K562 (cell line): ENCODE data around the gene OSTF1. TPM values are rescaled to one million over a fixed set of nuclear protein-coding genes. Genes with fewer than 3 reads are reported as not detected.
A peak's percentile ranks its signal among the peaks of the same experiment; 100 is the strongest.

Experiments
- ATF3 ChIP-seq, 2 experiments: fragments of 450-650 bp in 1 of 2; sonication (generic) in 1 of 2; formaldehyde crosslinking in 1 of 2; IDR thresholded peaks in 1 of 2; conservative IDR thresholded peaks in 1 of 2; 2 replicates each; pipeline versions ENCODE4 v1.6.1 to v1.8.1; 2016 to 2023; ENCODE audit warnings: mild to moderate bottlenecking in 2 of 2, moderate library complexity in 2 of 2, inconsistent platforms in 1 of 2, missing genetic modification reagents in 1 of 2
- BHLHE40 ChIP-seq: IDR thresholded peaks from 2 replicates; pipeline ENCODE4 v1.6.1; 2011; ENCODE audit warnings: low read length, improper control_type of control experiment
- CEBPZ ChIP-seq: fragments of 150-350 bp; IDR thresholded peaks from 2 replicates; pipeline ENCODE4 v1.6.1; 2014; ENCODE audit warnings: low read depth, mild to moderate bottlenecking, low read length, borderline replicate concordance
- HCFC1 ChIP-seq: IDR thresholded peaks from 2 replicates; pipeline ENCODE4 v1.6.1; 2012; ENCODE audit warnings: low read depth, low read length, improper control_type of control experiment
- JUN ChIP-seq, 2 experiments: sonication (generic) in 1 of 2; formaldehyde crosslinking in 1 of 2; IDR thresholded peaks; 2 replicates each; pipeline versions ENCODE4 v1.6.1 to v1.8.0; 2012 to 2022; ENCODE audit warnings: borderline replicate concordance in 2 of 2, mild to moderate bottlenecking in 2 of 2, improper control_type of control experiment in 1 of 2, low read depth in 1 of 2, low read length in 1 of 2, missing genetic modification reagents in 1 of 2
- JUND ChIP-seq, 2 experiments: IDR thresholded peaks; 2 replicates in 1 of 2; 3 replicates in 1 of 2; pipeline ENCODE4 v1.6.1; 2011; ENCODE audit warnings: borderline replicate concordance in 2 of 2, low read depth in 2 of 2, low read length in 2 of 2, improper control_type of control experiment in 1 of 2, missing biosample characterization in 1 of 2, missing genetic modification characterization in 1 of 2, missing genetic modification reagents in 1 of 2
- MAZ ChIP-seq, 2 experiments: fragments of 450-650 bp in 1 of 2; sonication (generic) in 1 of 2; formaldehyde crosslinking; IDR thresholded peaks in 1 of 2; conservative IDR thresholded peaks in 1 of 2; 2 replicates each; pipeline versions ENCODE4 v1.4.0 to v1.5.0; 2020; ENCODE audit warnings: mild to moderate bottlenecking in 1 of 2, missing genetic modification reagents in 1 of 2
- MBD2 ChIP-seq: sonication (generic); IDR thresholded peaks from 2 replicates; pipeline ENCODE4 v1.6.1; 2016; ENCODE audit warnings: low read depth, borderline replicate concordance
- PHF20 ChIP-seq: fragments of 450-650 bp; IDR thresholded peaks from 2 replicates; pipeline ENCODE4 v1.6.1; 2018; ENCODE audit not compliant: partially characterized antibody
- PTTG1 ChIP-seq: fragments of 450-650 bp; IDR thresholded peaks from 2 replicates; pipeline ENCODE4 v1.6.1; 2016; ENCODE audit warnings: low read depth, mild to moderate bottlenecking, missing genetic modification characterization, missing compliant biosample characterization
- TFAM ChIP-seq: fragments of 250-450 bp; sonication (Bioruptor Pico); conservative IDR thresholded peaks from 2 replicates; pipeline ENCODE4 v1.5.0; 2021; ENCODE audit warnings: mild to moderate bottlenecking, moderate library complexity
- TOE1 ChIP-seq, 2 experiments: fragments of 450-650 bp in 1 of 2; sonication (generic) in 1 of 2; formaldehyde crosslinking in 1 of 2; IDR thresholded peaks; 2 replicates each; pipeline versions ENCODE4 v1.7.1 to v1.8.0; 2016 to 2022; ENCODE audit warnings: borderline replicate concordance in 2 of 2, mild to moderate bottlenecking in 2 of 2, antibody characterized with exemption in 1 of 2, inconsistent platforms in 1 of 2, low read depth in 1 of 2, missing genetic modification reagents in 1 of 2, moderate library complexity in 1 of 2
- USF2 ChIP-seq: sonication (generic); formaldehyde crosslinking; IDR thresholded peaks from 2 replicates; pipeline ENCODE4 v1.5.0; 2020; ENCODE audit warnings: missing genetic modification reagents
- ZFP30 ChIP-seq: fragments of 250-450 bp; sonication (Bioruptor Pico); IDR thresholded peaks from 2 replicates; pipeline ENCODE4 v1.8.0; 2022; ENCODE audit warnings: moderate library complexity, mild to moderate bottlenecking, inconsistent platforms, borderline replicate concordance
- ZNF134 ChIP-seq: fragments of 250-450 bp; sonication (Bioruptor Pico); conservative IDR thresholded peaks from 2 replicates; pipeline ENCODE4 v1.4.0; 2020
- ZNF146 ChIP-seq: IDR thresholded peaks from one replicate; pipeline ENCODE4 v1.6.1; 2018; ENCODE audit warnings: missing compliant biosample characterization; ENCODE audit not compliant: unreplicated experiment
- ZNF354B ChIP-seq: fragments of 250-450 bp; sonication (Bioruptor Pico); IDR thresholded peaks from 2 replicates; pipeline ENCODE4 v1.4.0; 2020
- ZNF668 ChIP-seq: fragments of 250-450 bp; sonication (Bioruptor Pico); IDR thresholded peaks from 2 replicates; pipeline ENCODE4 v1.8.0; 2022; ENCODE audit warnings: mild to moderate bottlenecking, inconsistent platforms
- ZSCAN29 ChIP-seq: fragments of 450-650 bp; IDR thresholded peaks from 2 replicates; pipeline ENCODE4 v1.6.1; 2017
- polyA plus RNA-seq, 8 experiments: library from polyadenylated mRNA; depleted of rRNA in 4 of 8; stranded (reverse) in 5 of 8; unstranded in 3 of 8; fragments of >200 nt; fragmentation: Nextera tagmentation in 2 of 8; fragmentation: Illumina TruSeq in 1 of 8; extraction: Ambion mirVana in 2 of 8; extraction: Trizol in 1 of 8; gene quantifications; 2 replicates each; pipeline versions ENCODE4 v1.2.1 to v1.2.3, GENCODE V29; 2011 to 2014; ENCODE audit warnings: inconsistent platforms in 1 of 8, missing spikeins in 1 of 8
- total RNA-seq, 7 experiments: library from RNA; depleted of rRNA in 6 of 7; stranded (reverse); fragments of >200 nt in 6 of 7; fragmentation: Illumina TruSeq in 2 of 7; extraction: Trizol in 2 of 7; gene quantifications; 2 replicates each; pipeline versions ENCODE4 v1.2.1 to v1.2.3, GENCODE V29; 2011 to 2021; ENCODE audit warnings: low replicate concordance in 1 of 7

OSTF1 gene
- total and polyA plus RNA-seq, 9 of the 15 experiments (the other 6 are each of a cell fraction or from before 2014, with no cell fraction given), result 15.0 to 37.3 (median 23.0) TPM

- TF ChIP-seq CEBPZ (no peak), MAZ (CRISPR knock-in tag; conservative IDR thresholded peaks at IDR 0.05 in 1 of 2, IDR thresholded peaks at IDR 0.05 in 1 of 2) (no peak), HCFC1 (no peak), USF2 (CRISPR knock-in tag) (0 out of 2 replicates have a peak, but pooled peaks have one; percentile 28), ZNF134 (CRISPR knock-in tag) (no peak), ZFP30 (no peak), ZNF146 (no peak), BHLHE40 (peak; percentile 39; the same call in 1 of the 2 replicates), ZSCAN29 (no peak), ATF3 (IDR thresholded peaks at IDR 0.05) (peak; percentile 44; the same call in 1 of the 2 replicates), ATF3 (CRISPR knock-in tag; conservative IDR thresholded peaks at IDR 0.05) (no peak), ZNF354B (CRISPR knock-in tag) (no peak), PHF20 (no peak), JUN (IDR thresholded peaks at IDR 0.05; ENCODE audit: borderline replicate concordance, low read depth, low read length) (0 out of 2 replicates have a peak, but pooled peaks have one; percentile 29), JUN (CRISPR knock-in tag; IDR thresholded peaks at IDR 0.05; ENCODE audit: borderline replicate concordance) (no peak), ZNF668 (CRISPR knock-in tag) (no peak), TFAM (CRISPR knock-in tag) (no peak), TOE1 (IDR thresholded peaks at IDR 0.05; ENCODE audit: borderline replicate concordance) (no peak), TOE1 (CRISPR knock-in tag; IDR thresholded peaks at IDR 0.05; ENCODE audit: borderline replicate concordance, low read depth) (no peak), PTTG1 (tag) (no peak), MBD2 (no peak), JUND (IDR thresholded peaks at IDR 0.05; ENCODE audit: borderline replicate concordance, low read depth, low read length) (0 out of 2 replicates have a peak, but pooled peaks have one; percentile 39), JUND (tag; IDR thresholded peaks at IDR 0.05; ENCODE audit: borderline replicate concordance, low read depth, low read length) (no peak)
Measured at GRCh38 chr9:75083188-75083970, 4.9 kb upstream of the OSTF1 start (continued).
